Mesendoderm (in vitro differentiated cells): ENCODE results near the gene NTNG1.

Experiments used
- DNase-seq: peaks from one replicate; pipeline ENCODE4 v3.0.0; 2013
- H2AK5ac ChIP-seq: 2 replicates; pipeline ENCODE4 v1.6.1; 2013; ENCODE audit warnings: low read length, inconsistent platforms
- H2BK120ac ChIP-seq: 2 replicates; pipeline ENCODE4 v1.6.1; 2013; ENCODE audit warnings: low read depth, mild to moderate bottlenecking, low read length, moderate library complexity, mixed read lengths
- H2BK15ac ChIP-seq: replicated peaks from 2 replicates; pipeline ENCODE4 v1.6.1; 2013; ENCODE audit warnings: low read depth, mild to moderate bottlenecking, moderate library complexity
- H2BK5ac ChIP-seq: 2 replicates; pipeline ENCODE4 v1.6.1; 2013; ENCODE audit warnings: low read length, inconsistent platforms
- H3K18ac ChIP-seq: 2 replicates; pipeline ENCODE4 v1.6.1; 2013; ENCODE audit warnings: mild to moderate bottlenecking, low read length, mixed read lengths
- H3K23ac ChIP-seq: one replicate; pipeline ENCODE4 v1.6.1; 2013; ENCODE audit warnings: low read length
- H3K27ac ChIP-seq: 2 replicates; pipeline ENCODE4 v1.5.1; 2013; ENCODE audit warnings: low read depth, mild to moderate bottlenecking, inconsistent platforms, low read length, moderate library complexity
- H3K27me3 ChIP-seq: 2 replicates; pipeline ENCODE4 v1.6.1; 2013; ENCODE audit warnings: low read length, control low read depth, mild to moderate bottlenecking, inconsistent platforms; ENCODE audit not compliant: insufficient read depth, poor library complexity
- H3K36me3 ChIP-seq: 2 replicates; pipeline ENCODE4 v1.6.1; 2013; ENCODE audit warnings: low read length, inconsistent platforms; ENCODE audit not compliant: control insufficient read depth, insufficient read depth
- H3K4ac ChIP-seq: one replicate; pipeline ENCODE4 v1.6.1; 2013; ENCODE audit warnings: low read depth, mild to moderate bottlenecking, low read length, moderate library complexity
- H3K4me1 ChIP-seq: 2 replicates; pipeline ENCODE4 v1.6.1; 2013; ENCODE audit warnings: low read depth, low read length, inconsistent platforms; ENCODE audit not compliant: control insufficient read depth
- H3K4me2 ChIP-seq: 2 replicates; pipeline ENCODE4 v1.6.1; 2013; ENCODE audit warnings: low read length
- H3K4me3 ChIP-seq: 2 replicates; pipeline ENCODE4 v1.5.1; 2013; ENCODE audit warnings: mild to moderate bottlenecking, low read length
- H3K56ac ChIP-seq: one replicate; pipeline ENCODE4 v1.6.1; 2013; ENCODE audit warnings: low read length
- H3K79me1 ChIP-seq: 2 replicates; pipeline ENCODE4 v1.6.1; 2013; ENCODE audit warnings: low read length, inconsistent platforms
- H3K79me2 ChIP-seq: 2 replicates; pipeline ENCODE4 v1.6.1; 2013; ENCODE audit warnings: mild to moderate bottlenecking, low read length; ENCODE audit not compliant: control insufficient read depth, insufficient read depth
- H3K9ac ChIP-seq: 2 replicates; pipeline ENCODE4 v1.6.1; 2013; ENCODE audit warnings: low read length, inconsistent platforms
- H4K5ac ChIP-seq: one replicate; pipeline ENCODE4 v1.6.1; 2013; ENCODE audit warnings: low read length
- H4K8ac ChIP-seq: one replicate; pipeline ENCODE4 v1.6.1; 2013; ENCODE audit warnings: low read depth, mild to moderate bottlenecking, control low read depth, low read length, moderate library complexity
- WGBS: extraction: QIAGEN DNeasy Blood & Tissue Kit; methylation state at CpG from one replicate; pipeline ENCODE4 v1.1.7; 2013; ENCODE audit warnings: low lambda C conversion rate, missing lambda C conversion rate; ENCODE audit not compliant: insufficient coverage; ENCODE audit errors: extremely low coverage; 5-methylcytosine and 5-hydroxymethylcytosine counted together

The NTNG1 gene

DNA sequence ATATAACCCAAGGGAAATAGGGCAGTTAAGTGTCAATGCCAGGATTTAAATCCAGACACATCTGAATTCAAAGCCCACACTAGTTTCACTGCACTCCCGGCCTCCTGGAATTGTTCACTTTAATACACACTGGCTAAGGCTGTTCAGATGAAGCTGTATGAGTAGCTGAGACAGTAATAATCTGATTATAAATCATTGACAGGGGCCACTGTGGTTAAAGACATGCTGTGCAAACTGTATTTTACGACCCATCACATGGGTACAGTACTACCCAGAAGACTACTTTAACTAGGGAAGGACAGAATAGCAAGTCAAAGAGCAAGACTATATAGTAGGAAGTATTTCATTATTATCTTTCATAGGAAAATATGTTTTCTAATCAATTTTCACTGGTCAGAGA is 16.1 kb upstream of the NTNG1 start:
- Histone ChIP-seq H2BK120ac (no peak overlapping the region), H3K23ac (no peak overlapping the region), H3K79me2 (no peaks in the 10 kb centered on the region), H3K27ac (no peak overlapping the region), H3K4ac (no peak overlapping the region), H2BK5ac (no peak overlapping the region), H3K4me3 (no peak overlapping the region), H3K4me2 (no peak overlapping the region), H3K27me3 (no peaks in the 10 kb centered on the region), H3K56ac (no peak overlapping the region), H2AK5ac (no peak overlapping the region), H3K18ac (no peak overlapping the region), H3K36me3 (no peaks in the 10 kb centered on the region), H4K5ac (no peak overlapping the region), H3K79me1 (no peaks in the 10 kb centered on the region), H2BK15ac (no peak overlapping the region), H3K9ac (no peak overlapping the region), H3K4me1 (no peaks in the 10 kb centered on the region), H4K8ac (no peak overlapping the region)
- no peak for DNase-seq
- WGBS: no CpG with 5 or more reads among the region's 2 CpGs

- Histone ChIP-seq H3K79me2 (no peaks in the 10 kb centered on the region), H3K36me3 (no peaks in the 10 kb centered on the region), H3K79me1 (no peaks in the 10 kb centered on the region), H2BK15ac (no peak overlapping the region), H2BK120ac (no peak overlapping the region), H3K4me1 (no peaks in the 10 kb centered on the region), H3K4ac (no peak overlapping the region), H3K27ac (no peak overlapping the region), H4K8ac (no peak overlapping the region), H3K9ac (no peak overlapping the region), H3K56ac (no peak overlapping the region), H4K5ac (no peak overlapping the region), H2AK5ac (no peak overlapping the region), H3K27me3 (no peaks in the 10 kb centered on the region), H3K4me2 (no peak overlapping the region), H2BK5ac (no peak overlapping the region), H3K18ac (no peak overlapping the region), H3K23ac (no peak overlapping the region), H3K4me3 (no peak overlapping the region)
- DNase-seq: no peak
- no CpG with 5 or more reads among the region's 1 CpG for WGBS
Observed at GRCh38 chr1:107132195-107132594, 8.6 kb upstream of the NTNG1 start.

DNA sequence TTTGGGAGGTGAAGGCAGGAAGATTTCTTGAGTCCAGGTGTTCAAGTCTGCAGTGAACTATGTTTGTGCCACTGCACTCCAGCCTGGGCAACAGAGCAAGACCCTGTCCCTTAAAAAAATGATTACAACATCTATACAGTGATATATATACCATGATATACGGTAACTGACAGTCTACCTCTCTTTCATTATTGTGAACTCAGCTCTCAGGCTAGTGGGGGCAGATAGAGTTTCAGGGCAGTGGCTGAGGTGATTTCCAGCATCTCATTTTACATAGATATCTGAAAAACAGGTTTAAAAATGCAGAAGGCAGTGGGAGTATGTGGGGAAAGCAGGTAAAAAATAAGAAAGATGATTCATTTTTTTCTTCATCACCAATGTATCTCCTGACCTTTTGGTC is 8.1 kb upstream of the NTNG1 start:
- Histone ChIP-seq H3K79me1 (no peaks in the 10 kb centered on the region), H3K36me3 (no peaks in the 10 kb centered on the region), H3K79me2 (no peaks in the 10 kb centered on the region), H3K56ac (no peak overlapping the region), H3K27me3 (no peaks in the 10 kb centered on the region), H2BK5ac (no peak overlapping the region), H3K4me1 (no peaks in the 10 kb centered on the region), H4K8ac (no peak overlapping the region), H3K4me3 (no peak overlapping the region), H3K9ac (no peak overlapping the region), H3K23ac (no peak overlapping the region), H3K18ac (no peak overlapping the region), H3K4ac (no peak overlapping the region), H2BK15ac (no peak overlapping the region), H2AK5ac (no peak overlapping the region), H3K27ac (no peak overlapping the region), H4K5ac (no peak overlapping the region), H3K4me2 (no peak overlapping the region), H2BK120ac (no peak overlapping the region)
- no CpG with 5 or more reads among the region's 1 CpG for WGBS
- no peak for DNase-seq

GRCh38 chr1:107135463-107135862 is 5.4 kb upstream of the NTNG1 start:
- Histone ChIP-seq H2BK120ac (no peak overlapping the region), H3K4me2 (no peak overlapping the region)
- DNase-seq: peak; percentile 74

DNA sequence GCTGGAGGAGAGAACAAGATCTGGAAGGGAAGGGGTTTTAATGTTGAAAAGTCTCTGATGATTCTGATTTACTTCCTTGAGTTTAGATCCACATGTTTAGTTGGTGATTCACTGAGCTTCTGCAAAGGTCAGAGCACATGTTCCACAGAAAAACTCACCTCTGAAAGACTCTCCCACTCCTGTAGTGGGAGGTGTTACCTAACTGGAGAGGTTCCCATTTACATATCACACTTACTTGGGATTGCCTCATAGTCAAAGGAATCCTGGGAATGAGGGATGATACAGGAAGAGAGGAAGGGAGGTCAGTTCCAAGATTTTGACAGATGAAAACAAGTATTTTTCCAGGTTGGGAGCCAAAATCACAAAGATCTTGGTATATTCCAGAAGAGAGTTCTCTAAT is 2.7 kb upstream of the NTNG1 start:
- Histone ChIP-seq H3K4ac (no peak overlapping the region), H3K18ac (no peak overlapping the region), H3K4me2 (no peak overlapping the region), H3K79me1 (no peaks in the 10 kb centered on the region), H3K79me2 (no peaks in the 10 kb centered on the region), H3K23ac (no peak overlapping the region), H2BK15ac (no peak overlapping the region), H3K56ac (no peak overlapping the region), H3K27me3 (no peaks in the 10 kb centered on the region), H3K4me1 (peaks cover 5% of the 10 kb centered on the region), H2BK120ac (no peak overlapping the region), H2BK5ac (no peak overlapping the region), H3K27ac (no peak overlapping the region), H3K9ac (no peak overlapping the region), H3K4me3 (no peak overlapping the region), H4K5ac (no peak overlapping the region), H4K8ac (no peak overlapping the region), H2AK5ac (no peak overlapping the region), H3K36me3 (no peaks in the 10 kb centered on the region)
- DNase-seq: peak; percentile 91

More at GRCh38 chr1:107135463-107135862, 5.4 kb upstream of the NTNG1 start:
- H2BK5ac ChIP-seq: no peak overlapping the region
- no peaks in the 10 kb centered on the region for H3K27me3 ChIP-seq
- no peak overlapping the region for H3K9ac ChIP-seq
- no peak overlapping the region for H4K8ac ChIP-seq
- peaks cover 5% of the 10 kb centered on the region for H3K4me1 ChIP-seq
- H3K56ac ChIP-seq: no peak overlapping the region
- H3K36me3 ChIP-seq: no peaks in the 10 kb centered on the region
- no peak overlapping the region for H4K5ac ChIP-seq
- H3K27ac ChIP-seq: no peak overlapping the region
- no CpG with 5 or more reads among the region's 3 CpGs for WGBS
- H3K79me2 ChIP-seq: no peaks in the 10 kb centered on the region
- H3K23ac ChIP-seq: no peak overlapping the region
- no peaks in the 10 kb centered on the region for H3K79me1 ChIP-seq
- H3K4ac ChIP-seq: no peak overlapping the region
- H3K4me3 ChIP-seq: no peak overlapping the region
- no peak overlapping the region for H2BK15ac ChIP-seq
- no peak overlapping the region for H3K18ac ChIP-seq
- no peak overlapping the region for H2AK5ac ChIP-seq

- H3K9ac ChIP-seq: no peak overlapping the region
- no peaks in the 10 kb centered on the region for H3K27me3 ChIP-seq
- H3K4me2 ChIP-seq: no peak overlapping the region
- no peaks in the 10 kb centered on the region for H3K36me3 ChIP-seq
- no peaks in the 10 kb centered on the region for H3K79me2 ChIP-seq
- H2BK120ac ChIP-seq: no peak overlapping the region
- peak; percentile 43 for DNase-seq
- no peak overlapping the region for H3K27ac ChIP-seq
- H3K18ac ChIP-seq: peak overlapping the region; percentile 90
- peak overlapping the region; percentile 43 for H3K4ac ChIP-seq
- no peaks in the 10 kb centered on the region for H3K79me1 ChIP-seq
- no peak overlapping the region for H2AK5ac ChIP-seq
- peak overlapping the region; percentile 57 for H2BK15ac ChIP-seq
- no peak overlapping the region for H4K8ac ChIP-seq
- H3K4me3 ChIP-seq: no peak overlapping the region
- H3K56ac ChIP-seq: no peak overlapping the region
- WGBS: no CpG with 5 or more reads among the region's 3 CpGs
- no peak overlapping the region for H2BK5ac ChIP-seq
- no peak overlapping the region for H4K5ac ChIP-seq
- no peak overlapping the region for H3K23ac ChIP-seq
- peaks cover 5% of the 10 kb centered on the region for H3K4me1 ChIP-seq
Observed at GRCh38 chr1:107138767-107139445, 1.9 kb upstream of the NTNG1 start.
